Stimulated activated CD8-positive, alpha-beta memory T cell treated with anti-CD3 and anti-CD28 coated beads, Interleukin-7, amount 100 ng/mL, for 1 hour (primary cell): ENCODE data around the gene OR52A5.
"Not testable (repeated sequence)": the region's sequence is repeated elsewhere in the genome, so short reads cannot be mapped to it uniquely, and the experiment has no call there.

Source experiments
- DNase-seq, 2 donors: peaks; one replicate each; pipeline ENCODE4 v3.0.0-alpha.2; 2020; ENCODE audit warnings: low read depth in 2 of 2

Gene OR52A5

DNA sequence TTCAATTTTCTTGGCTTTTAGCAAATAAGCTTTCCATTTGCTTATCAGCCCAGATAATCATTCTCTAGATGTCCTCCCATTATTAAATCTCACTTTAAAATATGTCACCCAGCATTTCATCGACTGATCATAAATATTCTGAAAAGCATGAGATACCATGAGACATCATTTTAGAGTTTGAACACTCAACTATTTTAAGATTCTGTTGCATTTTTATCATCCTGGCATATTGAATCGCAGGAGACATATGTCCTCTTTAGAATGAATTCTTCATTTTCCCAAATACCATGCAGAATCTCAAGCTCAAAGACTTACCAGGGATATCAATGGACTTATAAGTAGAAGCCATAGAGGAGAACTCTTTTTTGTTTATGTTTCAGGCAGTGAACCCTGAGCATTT, at the start of gene OR52A5:
Gene OR52A5, minus strand, starts transcription at position 361 of the 400 bp plus-strand sequence. CDS start 5,714 bp downstream, outside the sequence.
- no peak for DNase-seq

DNA sequence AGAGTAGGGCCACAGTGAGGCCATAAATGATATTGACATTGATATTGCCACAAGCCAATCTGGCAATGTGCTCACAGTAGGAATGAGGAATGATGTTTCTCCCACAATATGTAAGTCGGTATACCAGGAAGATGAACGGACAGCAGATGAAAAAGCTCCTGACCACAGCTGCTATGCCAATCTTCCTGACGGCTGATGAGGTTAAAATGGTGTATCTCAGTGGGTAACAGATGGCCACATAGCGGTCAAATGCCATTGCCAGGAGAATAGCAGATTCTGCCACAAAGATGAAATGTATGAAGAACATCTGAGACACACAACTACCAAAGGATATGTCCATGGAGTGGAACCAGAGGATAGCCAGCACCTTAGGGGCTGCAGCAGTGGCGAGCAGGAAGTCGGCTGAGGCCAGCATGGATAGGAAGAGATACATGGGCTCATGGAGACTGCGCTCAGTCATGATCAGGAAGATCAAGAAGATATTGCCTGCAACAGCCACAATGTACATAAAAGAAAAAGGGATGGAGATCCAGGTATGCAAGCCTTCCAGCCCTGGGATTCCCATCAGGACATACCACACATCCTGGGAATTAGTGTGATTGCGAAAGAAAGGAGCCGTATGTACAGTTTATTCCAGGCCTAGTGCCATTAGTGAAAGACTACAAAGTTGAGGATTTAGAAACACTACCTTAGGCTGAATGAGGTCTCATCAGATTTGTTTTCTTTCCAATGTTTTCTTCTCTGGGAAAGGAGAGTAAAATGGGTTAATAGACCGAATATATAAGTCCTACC, 40.1 kb upstream of the OR52A5 start:
- DNase-seq = no peak

DNA sequence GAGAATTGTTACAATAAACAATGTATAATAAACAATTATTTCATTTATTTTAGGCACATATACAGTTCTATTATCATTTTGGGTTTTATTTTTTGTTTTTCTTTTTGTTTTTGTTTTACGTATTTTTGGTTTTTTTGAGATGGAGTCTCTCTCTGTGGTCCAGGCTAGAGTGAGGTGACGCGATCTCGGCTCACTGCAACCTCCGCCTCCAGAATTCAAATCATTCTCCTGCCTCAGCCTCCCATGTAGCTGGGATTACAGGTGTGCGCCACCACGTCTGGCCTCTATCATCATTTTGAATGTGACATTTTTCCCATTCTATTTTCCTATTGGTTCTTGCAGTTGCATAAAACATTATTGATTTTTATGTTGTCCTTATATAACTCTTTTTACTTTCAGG, 36.8 kb upstream of the OR52A5 start:
- no peak for DNase-seq

DNA sequence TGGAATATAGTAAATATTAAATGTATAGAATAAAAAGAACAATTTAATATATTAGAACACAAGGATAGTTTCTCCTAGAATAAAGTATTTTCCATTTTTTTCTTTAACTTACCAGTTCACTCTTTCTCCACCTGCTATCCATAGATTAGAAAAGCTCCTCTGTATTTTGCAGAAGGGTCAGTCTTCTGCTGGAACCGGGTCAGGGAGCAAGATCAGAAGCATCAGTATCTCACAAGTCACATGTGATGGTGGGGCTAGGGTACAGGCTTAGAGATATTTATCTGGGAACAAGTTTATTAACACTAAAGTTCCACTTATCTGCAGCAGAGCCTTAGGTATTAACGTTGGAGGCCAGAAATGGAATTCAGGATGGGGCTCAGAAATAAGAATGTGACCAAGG, 33.7 kb upstream of the OR52A5 start:
- DNase-seq = no peak

DNA sequence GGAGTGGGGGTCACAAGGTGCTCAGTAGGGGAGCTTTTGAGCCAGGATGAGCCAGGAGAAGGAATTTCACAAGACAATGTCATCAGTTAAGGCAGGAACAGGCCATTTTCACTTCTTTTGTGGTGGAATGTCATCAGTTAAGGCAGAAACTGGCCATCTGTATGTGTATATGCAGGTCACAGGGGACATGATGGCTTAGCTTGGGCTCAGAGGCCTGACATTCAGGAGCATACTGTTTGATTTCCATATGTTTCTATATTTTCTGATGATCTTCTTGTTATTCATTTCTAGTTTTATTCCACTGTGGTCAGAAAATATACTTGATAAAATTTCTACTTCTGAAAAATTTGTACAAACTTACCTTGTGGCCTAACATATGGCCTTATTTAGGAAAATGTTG, 27.7 kb upstream of the OR52A5 start:
- not testable (repeated sequence) for DNase-seq

DNA sequence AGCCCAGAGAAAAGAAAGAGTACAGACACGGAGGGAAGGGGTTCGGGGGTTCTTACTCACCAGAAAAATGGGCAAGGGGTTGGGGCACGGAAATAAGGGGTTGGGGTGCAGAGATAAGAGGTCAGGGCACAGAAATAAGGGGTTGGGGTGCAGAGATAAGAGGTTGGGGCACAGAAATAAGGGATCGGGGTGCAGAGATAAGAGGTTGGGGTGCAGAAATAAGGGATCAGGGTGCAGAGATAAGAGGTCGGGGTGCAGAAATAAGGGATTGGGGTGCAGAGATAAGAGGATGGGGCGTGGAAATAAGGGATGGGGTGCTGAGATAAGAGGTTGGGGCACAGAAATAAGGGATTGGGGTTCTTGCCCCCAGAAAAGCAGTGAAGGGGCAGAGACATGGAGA, 26.7 kb upstream of the OR52A5 start:
- DNase-seq = not testable (repeated sequence)

DNA sequence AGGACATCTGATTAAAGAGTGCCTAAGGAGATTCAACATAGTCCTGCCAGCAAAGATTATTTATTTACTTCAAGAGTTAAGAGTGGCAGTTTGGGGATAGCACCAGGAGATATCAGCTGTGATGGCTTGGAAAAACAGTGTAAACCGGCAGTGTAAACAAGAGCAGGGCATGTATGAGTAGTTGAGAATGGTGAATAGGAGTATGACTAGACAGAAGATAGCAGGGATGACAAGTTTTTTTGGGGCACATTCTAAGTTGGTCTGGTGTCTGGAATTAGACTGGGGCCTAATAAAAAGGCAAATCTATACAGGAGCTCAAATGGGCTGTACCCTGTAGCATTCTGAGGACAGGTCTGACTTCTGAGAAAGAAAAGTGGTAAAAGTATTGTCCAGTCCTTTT, 22.9 kb upstream of the OR52A5 start:
- DNase-seq = not testable (repeated sequence)

DNA sequence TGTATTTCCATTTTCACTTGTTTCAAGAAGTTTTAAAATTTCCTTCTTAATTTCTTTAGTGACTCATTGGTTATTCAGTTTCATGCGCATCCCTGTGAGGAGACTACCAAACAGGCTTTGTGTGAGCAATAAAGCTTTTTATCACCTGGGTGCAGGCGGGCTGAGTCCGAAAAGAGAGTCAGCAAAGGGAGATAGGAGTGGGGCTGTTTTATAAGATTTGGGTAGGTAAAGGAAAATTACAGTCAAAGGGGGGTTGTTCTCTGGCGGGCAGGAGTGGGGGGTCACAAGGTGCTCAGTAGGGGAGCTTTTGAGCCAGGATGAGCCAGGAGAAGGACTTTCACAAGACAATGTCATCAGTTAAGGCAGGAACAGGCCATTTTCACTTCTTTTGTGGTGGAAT, 22.1 kb upstream of the OR52A5 start:
- DNase-seq = not testable (repeated sequence)

DNA sequence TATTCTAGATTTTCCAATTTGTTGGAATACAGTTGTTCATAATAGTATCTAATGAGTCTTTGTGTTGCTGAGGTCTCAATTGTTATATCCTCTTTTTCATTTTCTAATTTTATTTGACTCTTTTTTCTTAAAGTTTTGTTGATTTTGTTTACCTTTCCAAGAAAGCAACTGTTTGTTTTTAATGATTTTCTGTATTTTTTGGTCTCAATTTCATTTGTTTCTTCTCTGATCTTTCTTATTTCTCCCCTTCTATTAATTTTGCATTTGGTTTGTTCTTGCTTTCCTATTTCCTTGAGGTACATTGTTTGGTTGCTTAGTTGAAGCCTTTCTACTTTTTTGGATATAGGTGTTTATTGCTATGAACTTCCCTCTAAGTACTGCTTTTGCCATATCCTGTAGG, 21.6 kb upstream of the OR52A5 start:
- DNase-seq = no peak

DNA sequence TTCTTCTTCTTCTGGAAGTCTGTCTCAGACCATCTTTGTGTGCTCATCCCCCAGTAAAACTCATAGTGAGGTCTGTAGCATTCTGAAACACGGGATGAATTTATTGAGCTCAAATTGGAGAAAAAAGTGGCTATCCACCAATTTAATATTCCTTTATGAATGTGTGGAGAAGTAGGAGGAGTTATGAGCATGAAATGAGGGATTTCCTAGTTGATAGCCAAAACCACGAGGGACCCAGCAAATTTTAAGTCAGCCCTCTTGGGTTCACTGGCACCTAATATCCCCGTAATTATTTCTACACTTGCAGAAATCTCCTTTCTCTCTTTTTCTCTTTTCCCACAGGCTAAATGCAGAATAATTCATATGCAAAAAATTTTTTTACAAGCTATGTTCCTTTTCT, 16.5 kb upstream of the OR52A5 start, which contains the start of gene OR52A1:
Gene OR52A1, minus strand, starts transcription at position 101 of the 400 bp plus-strand sequence. CDS start 2,388 bp downstream, outside the sequence.
- DNase-seq = no peak

DNA sequence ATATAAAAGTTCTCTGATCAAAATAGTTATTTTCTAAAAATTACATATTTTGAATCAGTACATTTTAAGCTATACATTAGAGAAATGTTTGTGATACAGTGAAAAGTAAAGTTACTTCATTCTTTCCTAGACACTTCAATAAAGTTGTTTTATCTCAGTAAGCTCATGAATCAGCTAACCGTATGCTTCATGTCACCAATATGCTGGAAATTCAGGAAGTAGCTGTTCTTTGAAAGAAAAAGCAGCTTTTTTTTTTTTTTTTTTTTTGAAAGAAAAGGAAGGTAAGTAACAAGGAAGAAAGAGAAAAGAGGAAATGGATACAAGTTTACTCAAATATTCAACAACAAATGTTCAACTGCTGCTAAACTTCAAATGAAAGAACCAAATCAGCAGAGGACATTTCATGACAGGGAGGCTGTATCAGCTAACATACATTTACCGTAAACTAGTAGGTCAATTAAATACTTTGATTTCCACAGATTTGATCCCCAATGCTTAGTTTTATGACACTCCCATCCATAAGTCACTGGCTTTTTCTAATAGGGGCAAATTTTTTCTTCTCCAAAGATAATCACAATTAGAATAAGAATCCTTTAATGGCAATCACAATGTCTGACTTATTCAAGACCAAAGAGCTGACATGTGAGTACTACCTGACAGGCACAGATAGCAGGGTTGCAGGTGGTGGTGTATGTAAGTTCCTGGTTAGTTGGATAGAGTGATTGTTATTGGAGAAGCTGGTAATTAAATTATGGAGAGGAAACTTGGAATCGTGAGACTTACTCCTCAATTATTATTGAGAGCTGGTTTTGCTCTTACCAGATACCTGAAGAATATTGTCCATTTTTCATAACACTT, 15.6 kb upstream of the OR52A5 start:
- no peak for DNase-seq

DNA sequence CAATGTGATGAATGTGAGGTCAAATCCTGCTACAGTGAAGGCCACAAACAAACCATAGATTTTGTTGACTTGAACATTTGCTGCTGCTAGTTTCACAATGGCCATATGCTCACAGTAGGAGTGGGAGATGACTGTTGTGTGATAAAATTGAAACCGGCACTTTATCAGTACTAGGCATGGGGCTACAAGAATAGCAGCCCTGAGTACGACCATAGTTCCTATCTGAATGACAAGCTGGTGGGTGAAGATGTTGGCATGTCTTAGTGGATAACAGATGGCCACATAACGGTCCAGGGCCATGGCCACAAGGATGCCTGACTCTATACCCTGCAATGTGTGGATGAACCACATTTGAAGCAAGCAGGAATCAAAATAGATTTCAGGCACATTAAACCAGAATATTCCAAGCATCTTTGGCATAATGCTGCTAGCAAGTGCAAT, 13.6 kb upstream of the OR52A5 start:
- no peak for DNase-seq

DNA sequence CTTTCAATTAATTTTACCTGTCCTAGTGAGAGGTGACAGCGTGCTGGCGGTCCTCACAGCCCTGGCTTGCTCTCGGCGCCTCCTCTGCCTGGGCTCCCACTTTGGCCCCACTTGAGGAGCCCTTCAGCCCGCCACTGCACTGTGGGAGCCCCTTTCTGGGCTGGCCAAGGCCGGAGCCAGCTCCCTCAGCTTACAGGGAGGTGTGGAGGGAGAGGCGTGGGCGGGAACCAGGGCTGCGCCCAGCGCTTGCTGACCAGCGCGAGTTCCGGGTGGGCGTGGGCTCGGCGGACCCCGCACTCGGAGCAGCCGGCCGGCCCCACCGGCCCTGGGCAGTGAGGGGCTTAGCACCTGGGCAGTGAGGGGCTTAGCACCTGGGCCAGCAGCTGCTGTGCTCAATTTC, 6.0 kb upstream of the OR52A5 start:
- not testable (repeated sequence) for DNase-seq

DNA sequence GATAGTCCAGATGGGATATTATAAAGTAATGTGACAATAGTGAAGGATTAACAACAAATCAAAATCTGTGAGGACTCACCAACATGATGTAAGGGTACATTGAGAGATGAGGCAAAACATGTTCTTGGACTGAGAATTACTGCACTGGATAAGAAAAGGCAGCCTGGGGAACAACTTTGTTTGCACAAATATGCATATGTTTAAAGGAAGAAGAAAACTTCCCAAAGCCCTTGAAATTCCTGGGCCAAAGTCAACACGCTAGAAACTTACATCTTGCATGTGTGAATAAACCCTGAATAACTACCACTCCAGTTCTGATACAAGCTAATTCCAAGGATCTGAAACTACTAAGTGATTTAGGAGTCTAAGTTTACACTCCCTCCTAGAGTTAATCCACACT, 1.1 kb downstream of the OR52A5 start:
- DNase-seq = no peak

DNA sequence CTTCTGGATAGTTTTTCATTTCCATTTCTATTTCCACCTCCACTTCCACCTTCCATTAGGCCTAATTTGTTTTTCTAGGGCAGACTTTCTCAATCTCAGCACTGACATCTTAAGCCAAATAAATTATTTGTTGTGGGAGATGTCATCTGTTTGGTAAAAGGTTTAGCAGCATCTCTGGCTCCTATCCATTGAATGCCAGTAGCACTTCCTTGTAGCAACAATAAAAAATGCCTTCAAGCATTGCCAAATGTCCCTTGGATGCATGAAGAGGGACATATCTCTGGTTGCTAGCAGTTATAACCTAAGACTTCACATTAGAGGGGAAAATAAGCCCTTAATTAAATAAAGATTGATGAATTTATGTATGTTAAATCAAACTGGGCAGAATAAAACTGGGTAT, 1.9 kb downstream of the OR52A5 start:
- DNase-seq = no peak

DNA sequence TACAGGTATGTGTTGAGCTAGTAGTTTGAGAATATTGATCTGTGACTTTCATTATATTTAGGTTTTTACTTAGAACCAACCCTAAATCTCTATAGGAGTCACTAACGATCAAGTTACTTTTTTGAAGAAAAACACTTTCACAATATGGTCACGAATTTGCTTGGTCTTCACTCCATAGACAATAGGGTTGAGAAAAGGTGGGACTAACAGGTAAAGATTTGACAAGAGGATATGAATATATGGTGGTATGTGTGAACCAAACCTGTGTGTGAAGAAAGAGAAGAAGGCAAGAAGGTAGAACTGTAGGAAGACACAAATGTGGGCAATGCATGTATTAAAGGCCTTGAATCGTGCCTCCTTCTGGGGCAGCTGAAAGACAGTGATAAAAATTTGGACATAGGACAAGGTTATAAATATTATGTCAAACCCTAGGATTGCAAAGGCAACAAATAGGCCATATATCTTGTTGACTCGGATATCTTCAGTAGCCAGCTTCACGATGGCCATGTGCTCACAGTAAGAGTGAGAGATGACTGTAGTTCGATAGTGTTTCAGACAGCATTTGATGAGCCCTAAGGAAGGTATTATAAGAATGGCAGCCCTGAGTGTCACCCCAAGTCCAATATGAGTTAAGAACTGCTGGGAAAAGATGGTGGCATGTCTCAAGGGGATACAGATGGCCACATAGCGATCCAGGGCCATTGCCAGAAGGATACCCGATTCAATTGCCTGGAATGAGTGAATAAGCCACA, 6.4 kb downstream of the OR52A5 start:
- DNase-seq = no peak

DNA sequence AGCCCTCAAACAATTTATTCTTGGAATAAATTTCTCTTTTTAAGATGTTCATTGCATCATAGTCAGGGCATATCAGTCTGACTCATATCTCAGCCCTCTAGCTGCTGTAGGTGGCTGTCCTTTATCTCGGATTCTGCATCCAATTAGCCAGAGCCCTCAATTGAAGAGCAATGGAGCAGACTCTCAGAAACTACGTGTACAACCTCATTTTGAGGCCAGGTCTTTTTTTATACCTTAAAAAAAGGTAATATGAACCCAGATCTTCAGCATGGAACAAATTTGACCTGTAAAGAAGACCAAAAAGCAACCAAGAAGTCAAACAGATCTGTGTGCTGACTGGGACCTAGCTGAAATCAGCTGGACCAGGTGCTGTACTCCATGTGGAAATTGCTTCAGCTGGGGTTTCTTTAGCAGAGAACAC, 8.7 kb downstream of the OR52A5 start:
- no peak for DNase-seq

DNA sequence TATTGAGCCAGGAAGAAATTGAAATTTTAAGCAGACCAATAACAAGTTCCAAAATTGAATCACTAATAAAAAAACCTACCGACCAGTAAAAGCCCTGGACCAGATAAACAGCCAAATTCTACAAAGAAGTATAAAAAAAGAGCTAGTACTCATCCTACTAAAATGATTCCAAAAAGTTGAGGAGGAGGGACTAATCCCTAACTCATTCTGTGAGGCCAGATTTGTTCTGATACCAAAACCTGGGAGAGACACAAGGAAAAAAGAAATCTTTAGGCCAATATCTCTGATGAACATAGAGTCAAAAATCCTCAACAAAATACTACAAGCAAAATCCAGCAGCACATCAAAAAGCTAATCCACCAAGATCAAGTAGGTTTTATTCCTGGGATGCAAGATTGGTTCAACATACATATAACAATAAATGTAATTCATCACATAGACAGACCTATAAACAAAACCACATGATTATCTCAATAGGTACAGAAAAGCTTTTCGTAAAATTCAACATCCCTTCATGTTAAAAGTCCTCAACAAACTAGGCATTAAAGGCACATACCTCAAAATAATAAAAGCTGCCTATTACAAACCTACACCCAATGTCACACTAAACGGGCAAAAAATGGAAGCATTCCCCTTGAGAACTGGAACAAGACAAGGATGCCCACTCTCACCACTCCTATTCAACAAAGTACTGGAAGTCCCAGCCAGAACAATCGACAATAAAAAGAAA, 13.1 kb downstream of the OR52A5 start:
- DNase-seq = no peak

DNA sequence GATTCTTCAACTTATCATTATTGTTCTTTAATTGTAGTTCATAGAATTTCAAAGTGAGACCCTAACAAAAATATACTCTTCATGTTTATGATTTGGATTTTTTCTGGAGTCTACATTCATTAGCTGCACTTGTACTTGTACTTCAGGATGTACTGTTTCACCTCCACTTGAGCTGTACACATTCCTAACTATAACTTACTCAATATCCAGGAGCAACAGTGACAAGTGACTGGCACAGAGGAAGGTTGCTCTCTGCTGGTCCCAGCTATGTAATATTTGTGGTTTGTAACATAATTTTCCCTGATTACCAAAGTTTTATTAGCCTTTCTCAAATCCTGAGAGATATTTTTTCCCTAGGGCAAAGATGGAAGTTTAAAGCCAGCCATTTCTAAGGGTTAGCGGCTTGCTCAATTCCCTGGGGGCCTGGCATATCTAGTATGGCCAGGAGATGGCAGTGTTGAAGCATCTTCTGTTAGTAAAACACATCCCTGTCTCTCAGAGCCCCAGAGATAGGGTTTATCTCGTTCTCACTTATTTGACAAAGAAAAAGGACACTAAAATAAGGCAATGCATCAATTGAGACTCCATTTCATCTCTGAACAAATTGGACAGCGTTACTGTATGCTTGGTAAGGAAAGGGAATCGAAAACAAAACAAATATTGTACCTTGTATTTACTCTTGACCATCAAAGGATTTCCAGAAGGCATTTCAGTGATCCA, 14.2 kb downstream of the OR52A5 start:
- DNase-seq = peak; percentile 3 to 13

DNA sequence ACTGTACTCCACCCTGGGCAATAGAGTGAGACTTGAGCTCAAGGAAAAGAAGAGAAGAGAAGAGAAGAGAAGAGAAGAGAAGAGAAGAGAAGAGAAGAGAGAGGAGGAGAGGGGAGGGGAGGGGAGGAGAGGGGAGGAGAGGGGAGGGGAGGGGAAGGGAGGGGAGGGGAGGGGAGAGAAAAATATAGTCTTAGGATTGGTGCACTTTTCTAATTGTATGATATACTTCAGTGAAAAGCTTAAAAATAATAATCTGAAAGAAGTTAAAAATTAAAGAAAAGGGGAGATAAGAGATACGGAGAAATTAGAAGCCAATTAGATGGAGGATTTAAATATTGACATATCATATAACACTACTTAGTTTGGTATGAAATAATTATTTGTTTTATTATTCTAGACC, 19.3 kb downstream of the OR52A5 start:
- no peak for DNase-seq

DNA sequence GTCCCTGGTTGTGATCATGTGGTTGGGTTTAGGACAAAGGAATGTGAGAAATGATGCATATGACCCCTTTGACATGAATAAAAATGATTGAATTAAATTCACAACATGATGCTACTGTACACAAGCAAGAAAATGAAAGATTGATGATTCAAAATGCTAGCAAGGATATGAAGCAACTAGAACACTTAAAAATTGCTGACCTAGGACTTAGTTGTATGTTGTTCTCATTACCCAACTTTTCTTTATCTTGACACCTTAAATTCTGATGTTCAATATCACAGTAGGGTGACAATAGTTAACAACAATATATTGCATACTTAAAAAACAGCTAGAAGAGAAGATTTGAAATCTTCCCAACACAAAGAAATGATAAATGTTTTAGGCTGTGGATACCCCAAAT, 20.6 kb downstream of the OR52A5 start:
- DNase-seq = no peak
